ENCODE measurements around the gene SH2D4B. TPM values are rescaled to one million over a fixed set of nuclear protein-coding genes. Genes with fewer than 3 reads are reported as not detected.
A peak's percentile ranks its signal among the peaks of the same experiment; 100 is the strongest.

Gene SH2D4B
- total and polyA plus RNA-seq, 2 donors (not counting 3 experiments of a cell fraction or from before 2014, with no cell fraction given), result not detected

GRCh38 chr10:80662429-80663261 is 124.9 kb downstream of the SH2D4B start:
- Histone ChIP-seq H4K20me1 (replicated peaks; ENCODE audit: control insufficient read depth, extremely low read depth, insufficient read depth, low read length) (no peaks in the 10 kb centered on the region), H3K4me3 (replicated peaks in 1 of 3; ENCODE audit: insufficient read depth in 1 of 3, low read depth in 1 of 3, low read length in 3 of 3) (peak overlapping the region in 1 of 3 experiments; percentile 4), H3K9me3 (replicated peaks; ENCODE audit: control insufficient read depth, insufficient read depth, low read length) (no peaks in the 10 kb centered on the region), H3K9ac (replicated peaks; ENCODE audit: extremely low read depth, insufficient read depth, low read length) (no peak overlapping the region), H2AFZ (ENCODE audit: low read depth, low read length) (peak overlapping the region; percentile 90), H3K4me2 (ENCODE audit: insufficient read depth, low read length) (peak overlapping the region; percentile 53), H3K4me1 (ENCODE audit: control insufficient read depth, extremely low read depth, insufficient read depth, low read length) (peaks cover 4% of the 10 kb centered on the region), H3K27ac (ENCODE audit: insufficient read depth, low read depth, low read length) (no peak overlapping the region), H3K9me1 (replicated peaks; ENCODE audit: control insufficient read depth, extremely low read depth, insufficient read depth, low read length) (no peaks in the 10 kb centered on the region), H3K27me3 (ENCODE audit: control insufficient read depth in 2 of 2, insufficient read depth in 2 of 2, low read length in 2 of 2) (peaks cover 0 to 2% of the 10 kb centered on the region in 2 experiments), H3K79me2 (ENCODE audit: control insufficient read depth, insufficient read depth, low read length) (no peaks in the 10 kb centered on the region), H3K36me3 (ENCODE audit: control insufficient read depth in 2 of 2, extremely low read depth in 1 of 2, insufficient read depth in 2 of 2, low read length in 2 of 2) (no peaks in the 10 kb centered on the region)
- BruUV-seq (replicated peaks), result no TSS peak
- FAIRE-seq (peak; percentile 81), DNase-seq (ENCODE audit: low read depth, low spot score) (peak; percentile 84)
- intact Hi-C loops (cut with micrococcal nuclease), result loop anchor here (1.0 to 2.0 kb wide), 2 partner anchors 218 to 356 kb away; no protein-coding TSS in a partner anchor
- TF ChIP-seq CTCF (IDR thresholded peaks at IDR 0.05; ENCODE audit: extremely low read depth in 1 of 2, insufficient read depth in 1 of 2, low read depth in 1 of 2, low read length in 2 of 2), result peak; percentile 79 to 81
- no peak for TF ChIP-seq JUN (IDR thresholded peaks at IDR 0.05; ENCODE audit: borderline replicate concordance, insufficient read depth, insufficient read length, low read depth)
- dilution Hi-C loops (cut with MboI; ENCODE audit: extremely low pct_ligation_motif_present, low sequenced_read_pairs), result no loop called here
- ChIA-PET CTCF (interaction anchor here (0.6 to 4.1 kb wide), 48 partner anchors 11 to 440 kb away, joined by 3 to 56 read pairs (median 5); no protein-coding TSS in a partner anchor), POLR2A (no interaction called here)

Data from endothelial cell of umbilical vein (primary cell).